ENCODE data around the gene FES. TPM values are rescaled to one million over a fixed set of nuclear protein-coding genes. Genes with fewer than 3 reads are reported as not detected.

Gene FES
- total RNA-seq, 1 experiment from 2014 or later, result 6.7 TPM

GRCh38 chr15:90891346-90891949, 7.1 kb downstream of the FES start:
- H3K9me3 Mint-ChIP-seq, result no peaks in the 10 kb centered on the region; a peak in 1 of 5 replicates
- Histone ChIP-seq H3K27ac (ENCODE audit: insufficient read length, low read depth, low read length) (no peak overlapping the region), H3K79me2 (ENCODE audit: insufficient read depth, low read length) (no peaks in the 10 kb centered on the region), H4K8ac (replicated peaks; ENCODE audit: insufficient read length, low read depth, low read length) (no peak overlapping the region), H4K20me1 (ENCODE audit: control insufficient read depth, insufficient read depth, insufficient read length) (no peaks in the 10 kb centered on the region), H2AK5ac (ENCODE audit: insufficient read length, low read length) (no peak overlapping the region), H3K9ac (ENCODE audit: extremely low read depth, insufficient read length, low read length) (no peak overlapping the region), H3K56ac (ENCODE audit: insufficient read length, low read depth, low read length) (no peak overlapping the region), H3K14ac (ENCODE audit: insufficient read depth, low read length) (no peak overlapping the region), H3T11ph (ENCODE audit: low read length) (no peak overlapping the region), H4K91ac (ENCODE audit: insufficient read length, low read depth, low read length) (no peak overlapping the region), H3K4ac (ENCODE audit: low read depth, low read length) (no peak overlapping the region), H3K23me2 (ENCODE audit: insufficient read length, low read depth, low read length, poor library complexity, severe bottlenecking) (no peaks in the 10 kb centered on the region), H2BK120ac (ENCODE audit: low read depth, low read length, poor library complexity, severe bottlenecking) (no peak overlapping the region), H4K5ac (ENCODE audit: insufficient read length, low read depth, low read length) (no peak overlapping the region), H3K4me2 (ENCODE audit: insufficient read depth, insufficient read length, low read length) (no peak overlapping the region), H3K79me1 (ENCODE audit: insufficient read depth, low read depth, low read length, poor library complexity, severe bottlenecking) (no peaks in the 10 kb centered on the region), H2BK5ac (ENCODE audit: insufficient read length, low read length) (no peak overlapping the region), H3K27me3 (ENCODE audit: insufficient read depth, low read length) (no peaks in the 10 kb centered on the region), H3K9me3 (ENCODE audit: control insufficient read depth, low read depth, low read length) (no peaks in the 10 kb centered on the region), H2AFZ (ENCODE audit: low read length) (no peak overlapping the region), H2BK20ac (ENCODE audit: low read depth, low read length, poor library complexity, severe bottlenecking) (no peak overlapping the region), H3K23ac (ENCODE audit: insufficient read length, low read depth, low read length) (no peak overlapping the region), H2BK12ac (ENCODE audit: insufficient read length, low read depth, low read length) (no peak overlapping the region), H3K18ac (ENCODE audit: insufficient read length, low read depth, low read length) (no peak overlapping the region), H3K4me1 (ENCODE audit: insufficient read depth, low read length) (no peaks in the 10 kb centered on the region; the same call in 1 of the 2 replicates), H2BK15ac (ENCODE audit: low read depth, low read length) (no peak overlapping the region)
- DNase-seq, result no peak
- no peaks in the 10 kb centered on the region; the same call in 1 of the 2 replicates for H3K27me3 Mint-ChIP-seq (ENCODE audit: low read depth)
- no CpG with 5 or more reads among the region's 8 CpGs for WGBS (ENCODE audit: extremely low coverage, insufficient read length, low lambda C conversion rate)
- H3K36me3 Mint-ChIP-seq (ENCODE audit: insufficient read depth in 1 of 3, low read depth in 3 of 3), result peaks cover 4 to 10% (median 10%) of the 10 kb centered on the region in 3 experiments; a peak in 6 of 7 replicates
- H3K27ac Mint-ChIP-seq, result no peak overlapping the region; a peak in 1 of 7 replicates
- no peak for TF ChIP-seq CTCF (conservative IDR thresholded peaks at IDR 0.05)
- H3K4me3 Mint-ChIP-seq, result no peak overlapping the region
- H3K4me1 Mint-ChIP-seq, result peaks cover 3 to 8% of the 10 kb centered on the region in 2 experiments; a peak in 3 of 4 replicates

All from H9 (cell line).